H1 (cell line): ENCODE data around the gene SBK1. TPM values are rescaled to one million over a fixed set of nuclear protein-coding genes. Genes with fewer than 3 reads are reported as not detected.

Experiments
- RAD21 ChIP-seq, 2 experiments: IDR thresholded peaks in 1 of 2; conservative IDR thresholded peaks in 1 of 2; 2 replicates each; pipeline ENCODE4 v1.6.1; 2011; ENCODE audit warnings: low read depth in 2 of 2, low read length in 2 of 2, improper control_type of control experiment in 1 of 2, inconsistent platforms in 1 of 2, mild to moderate bottlenecking in 1 of 2, moderate library complexity in 1 of 2
- SUZ12 ChIP-seq: fragments of 200-600 bp; sonication (generic); IDR thresholded peaks from 2 replicates; pipeline ENCODE4 v1.6.1; 2012; ENCODE audit warnings: mild to moderate bottlenecking, inconsistent platforms, low read length, moderate library complexity, mixed read lengths
- polyA plus RNA-seq, 7 experiments: library from polyadenylated mRNA; depleted of rRNA in 3 of 7; stranded (reverse) in 5 of 7; unstranded in 2 of 7; fragments of >200 nt in 5 of 7; fragments of 200-250 nt in 2 of 7; gene quantifications; 1 replicate in 5 of 7; 2 replicates in 1 of 7; 4 replicates in 1 of 7; pipeline versions ENCODE4 v1.2.1 to v1.2.3, GENCODE V29; 2011 to 2013; ENCODE audit warnings: missing spikeins in 2 of 7, mixed read lengths in 2 of 7
- total RNA-seq: library from RNA; stranded (reverse); fragmentation: NEBNext Ultra II Directional; extraction: Animal tissue kit (Norgen Biotek cat#: 25700); gene quantifications from 2 replicates; pipeline ENCODE4 v1.2.1, GENCODE V29; 2021

SBK1 gene
- total and polyA plus RNA-seq, 2 of the 8 experiments (the other 6 are each of a cell fraction or from before 2014, with no cell fraction given) = 18.2 to 73.9 TPM

DNA sequence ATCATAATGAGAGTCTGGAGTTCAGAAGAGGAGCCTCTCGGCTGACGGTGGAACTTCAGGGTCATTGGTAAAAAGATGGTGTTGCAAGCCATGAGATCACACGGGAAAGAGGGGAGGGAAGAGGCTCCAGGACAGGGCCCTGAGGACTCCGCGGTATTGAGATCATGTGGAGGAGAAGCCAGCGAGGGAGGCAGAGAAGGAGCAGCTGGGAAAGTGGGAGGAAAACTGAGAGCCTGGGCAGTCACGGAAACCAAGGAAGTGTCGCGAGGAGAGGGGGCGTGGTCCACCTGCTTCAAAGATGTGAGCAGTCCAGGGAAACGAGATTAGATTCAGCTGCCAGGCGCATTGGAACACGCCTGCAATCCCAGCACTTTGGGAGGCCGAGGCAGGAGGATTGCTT, 27.7 kb upstream of the SBK1 start (continued):
- no peak for TF ChIP-seq RAD21 (IDR thresholded peaks at IDR 0.05 in 1 of 2, conservative IDR thresholded peaks at IDR 0.05 in 1 of 2; ENCODE audit: low read depth in 2 of 2, low read length in 2 of 2)
- no peak for TF ChIP-seq SUZ12
